ENCODE data around the gene SGSH.
A peak's percentile ranks its signal among the peaks of the same experiment; 100 is the strongest.

Gene SGSH

DNA sequence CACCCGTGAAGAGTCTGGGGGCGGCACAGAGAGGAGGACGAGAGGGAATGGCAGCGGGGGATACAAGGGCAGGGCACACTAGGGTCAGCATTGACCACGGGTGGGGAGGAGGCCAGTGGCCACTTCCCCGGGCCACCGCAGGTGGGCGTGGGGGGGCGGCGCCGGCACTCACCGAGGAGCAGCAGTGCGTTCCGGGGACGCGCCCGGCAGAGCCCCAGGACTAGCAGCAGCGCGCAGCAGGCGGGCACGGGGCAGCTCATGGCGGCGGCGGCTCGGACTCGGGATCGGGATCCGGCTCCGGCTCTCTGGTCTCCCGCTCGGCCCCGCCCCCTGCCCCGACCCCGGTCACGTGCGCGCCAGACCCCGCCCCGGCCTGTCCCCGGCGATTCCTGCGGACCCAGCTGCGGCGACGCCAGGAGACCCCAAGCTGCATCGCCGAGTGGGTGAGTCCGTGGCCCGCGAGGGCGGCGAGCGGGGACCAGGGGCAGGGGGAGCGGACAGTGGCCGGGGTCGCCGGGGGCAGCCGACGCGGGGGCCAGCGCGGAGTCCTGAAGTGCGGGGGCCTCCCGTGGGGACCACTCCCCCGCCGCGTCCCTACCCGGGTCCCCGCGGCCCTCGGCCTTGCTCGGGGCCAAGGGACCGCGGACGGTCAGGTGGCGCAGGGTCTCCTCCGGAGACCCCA lies at the start of gene SGSH, which contains the start of gene SLC26A11:
Gene SGSH (minus strand): TSS at position 280 of the 682 bp plus-strand sequence. CDS start 20 bp downstream, at position 260.
Gene SLC26A11 (plus strand): TSS at position 374 of the 682 bp plus-strand sequence. CDS start 1,134 bp downstream, outside the sequence.
- H3K9me3 ChIP-seq (ENCODE audit: control insufficient read depth in 2 of 2, low read length in 2 of 2): no peaks in the 10 kb centered on the region
- peak within 1 kb of the TSS; percentile 65 to 84 for H3K9ac ChIP-seq (ENCODE audit: low read length in 2 of 2)
- H3K36me3 ChIP-seq (ENCODE audit: control insufficient read depth in 2 of 2, insufficient read depth in 2 of 2, low read length in 2 of 2): peaks cover 3 to 14% of the 10 kb centered on the region in 2 donors
- no peaks in the 10 kb centered on the region for H3K27me3 ChIP-seq (ENCODE audit: control insufficient read depth in 1 of 2, insufficient read depth in 2 of 2, low read length in 2 of 2)
- H3K4me1 ChIP-seq (ENCODE audit: control insufficient read depth, insufficient read depth, low read length): peaks cover 27% of the 10 kb centered on the region
- H3K27ac ChIP-seq (ENCODE audit: low read length): peak within 1 kb of the TSS; percentile 77
- peak within 1 kb of the TSS; percentile 48 to 93 for H3K4me3 ChIP-seq (ENCODE audit: low read length in 2 of 2)

DNA sequence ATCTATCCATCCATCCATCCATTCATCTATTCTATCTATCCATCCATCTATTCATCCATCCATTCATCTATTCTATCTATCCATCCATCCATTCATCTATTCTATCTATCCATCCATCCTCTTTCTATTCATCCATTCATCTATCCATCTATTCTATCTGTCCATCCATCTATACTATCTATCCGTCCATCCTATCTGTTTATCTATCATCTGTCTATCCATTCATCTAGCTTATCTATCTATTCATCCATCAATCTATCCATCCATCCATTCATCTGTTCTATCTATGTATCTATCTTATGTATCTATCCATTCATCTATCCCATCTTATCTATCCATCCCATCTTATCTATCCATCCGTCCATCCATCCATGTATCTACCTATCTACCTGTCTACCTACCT lies 49.3 kb upstream of the SGSH start:
- peaks cover 1% of the 10 kb centered on the region for H3K4me1 ChIP-seq (ENCODE audit: control insufficient read depth, insufficient read depth, low read length)
- H3K36me3 ChIP-seq (ENCODE audit: control insufficient read depth in 2 of 2, insufficient read depth in 2 of 2, low read length in 2 of 2): peaks cover 21 to 22% of the 10 kb centered on the region in 2 donors
- H3K27ac ChIP-seq (ENCODE audit: low read length): no peak overlapping the region
- H3K9me3 ChIP-seq (ENCODE audit: control insufficient read depth in 2 of 2, low read length in 2 of 2): no peaks in the 10 kb centered on the region
- H3K4me3 ChIP-seq (ENCODE audit: low read length in 2 of 2): no peak overlapping the region
- H3K9ac ChIP-seq (ENCODE audit: low read length in 2 of 2): no peak overlapping the region
- no peaks in the 10 kb centered on the region for H3K27me3 ChIP-seq (ENCODE audit: control insufficient read depth in 1 of 2, insufficient read depth in 2 of 2, low read length in 2 of 2)

DNA sequence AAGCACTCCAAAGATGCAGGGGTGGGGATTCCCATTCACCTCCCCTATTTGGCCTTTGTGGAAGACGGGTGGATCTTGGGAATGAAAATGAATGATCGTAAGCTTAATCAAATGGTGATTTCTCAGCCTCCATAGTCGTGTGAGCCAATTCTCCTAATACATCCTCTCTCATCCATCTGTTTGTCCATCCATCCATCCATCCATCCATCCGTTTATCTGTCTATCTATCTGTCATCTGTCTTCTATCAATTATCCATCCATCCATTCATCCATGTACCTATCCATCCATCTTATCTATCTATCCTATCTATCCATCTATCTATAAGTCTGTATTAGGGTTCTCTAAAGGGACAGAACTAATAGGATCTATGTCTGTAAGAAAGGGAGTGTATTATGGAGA lies 48.3 kb upstream of the SGSH start:
- no peak overlapping the region for H3K9ac ChIP-seq (ENCODE audit: low read length in 2 of 2)
- H3K27ac ChIP-seq (ENCODE audit: low read length): no peak overlapping the region
- no peaks in the 10 kb centered on the region for H3K27me3 ChIP-seq (ENCODE audit: control insufficient read depth in 1 of 2, insufficient read depth in 2 of 2, low read length in 2 of 2)
- H3K4me1 ChIP-seq (ENCODE audit: control insufficient read depth, insufficient read depth, low read length): peaks cover 10% of the 10 kb centered on the region
- H3K36me3 ChIP-seq (ENCODE audit: control insufficient read depth in 2 of 2, insufficient read depth in 2 of 2, low read length in 2 of 2): peaks cover 18 to 22% of the 10 kb centered on the region in 2 donors
- H3K9me3 ChIP-seq (ENCODE audit: control insufficient read depth in 2 of 2, low read length in 2 of 2): no peaks in the 10 kb centered on the region
- H3K4me3 ChIP-seq (ENCODE audit: low read length in 2 of 2): no peak overlapping the region

DNA sequence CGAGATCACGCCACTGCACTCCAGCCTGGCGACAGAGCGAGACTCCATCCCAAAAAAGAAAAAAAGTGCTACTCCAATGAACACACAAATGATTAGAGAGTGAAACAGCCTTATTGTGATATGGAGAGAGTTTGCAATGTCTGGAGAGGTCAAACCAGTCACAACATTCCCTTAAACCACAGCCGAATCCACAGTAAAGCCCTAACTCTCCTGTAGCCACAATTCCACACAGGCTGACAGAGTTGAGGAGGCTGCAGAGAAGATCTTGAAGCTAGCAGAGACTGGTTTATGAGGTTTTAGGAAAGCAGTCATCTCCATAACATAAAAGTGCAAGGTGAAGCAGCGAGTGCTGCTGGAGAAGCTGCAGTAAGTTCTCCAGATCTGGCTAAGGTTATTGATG lies 47.3 kb upstream of the SGSH start:
- Histone ChIP-seq H3K4me3 (ENCODE audit: low read length in 2 of 2) (no peak overlapping the region), H3K4me1 (ENCODE audit: control insufficient read depth, insufficient read depth, low read length) (peaks cover 20% of the 10 kb centered on the region)

DNA sequence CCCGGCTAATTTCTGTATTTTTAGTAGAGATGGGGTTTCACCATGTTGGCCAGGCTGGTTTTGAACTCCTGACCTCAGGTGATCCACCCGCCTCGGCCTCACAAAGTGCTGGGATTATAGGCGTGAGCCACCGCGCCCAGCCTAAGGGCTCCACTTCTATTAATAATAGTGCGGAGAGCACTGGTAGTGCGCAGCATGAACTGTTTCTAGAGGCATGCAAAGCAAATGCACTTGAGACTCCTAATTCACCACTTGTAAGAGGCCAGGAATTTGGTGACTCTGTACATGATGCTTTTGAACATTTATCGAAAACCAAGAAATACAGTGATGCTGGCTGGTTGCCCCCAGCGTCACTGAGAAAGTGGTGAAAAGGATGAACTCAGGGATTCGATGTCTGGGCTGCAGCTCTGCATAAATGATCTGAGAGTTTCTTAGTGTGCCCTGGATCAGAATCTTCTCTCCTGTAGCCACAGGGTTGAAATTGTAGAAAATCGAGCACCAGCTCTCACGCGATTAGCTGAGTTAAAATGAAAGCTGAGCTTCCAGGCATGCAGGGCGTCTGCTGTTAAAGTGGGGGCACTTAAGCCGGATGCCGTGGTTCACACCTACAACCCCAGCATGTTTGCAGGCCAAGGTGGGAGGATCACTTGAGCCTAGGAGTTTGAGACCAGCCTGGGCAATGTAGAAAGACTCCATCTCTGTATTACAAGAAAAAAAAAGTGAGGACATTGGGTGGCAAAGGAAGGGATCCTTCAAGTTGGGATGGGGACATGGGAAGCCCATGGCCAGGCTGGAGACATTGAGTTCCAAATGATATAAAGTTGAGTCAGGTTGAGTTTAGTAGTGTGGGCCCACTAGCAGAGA lies 45.3 kb upstream of the SGSH start:
- H3K9ac ChIP-seq (ENCODE audit: low read length in 2 of 2): no peak overlapping the region
- no peak overlapping the region for H3K4me3 ChIP-seq (ENCODE audit: low read length in 2 of 2)
- H3K4me1 ChIP-seq (ENCODE audit: control insufficient read depth, insufficient read depth, low read length): peaks cover 30% of the 10 kb centered on the region
- H3K27me3 ChIP-seq (ENCODE audit: control insufficient read depth in 1 of 2, insufficient read depth in 2 of 2, low read length in 2 of 2): no peaks in the 10 kb centered on the region
- peaks cover 18 to 22% of the 10 kb centered on the region in 2 donors for H3K36me3 ChIP-seq (ENCODE audit: control insufficient read depth in 2 of 2, insufficient read depth in 2 of 2, low read length in 2 of 2)
- no peak overlapping the region for H3K27ac ChIP-seq (ENCODE audit: low read length)
- no peaks in the 10 kb centered on the region for H3K9me3 ChIP-seq (ENCODE audit: control insufficient read depth in 2 of 2, low read length in 2 of 2)

More for the DNA sequence above, 47.3 kb upstream of the SGSH start:
- Histone ChIP-seq H3K9me3 (ENCODE audit: control insufficient read depth in 2 of 2, low read length in 2 of 2) (no peaks in the 10 kb centered on the region), H3K27me3 (ENCODE audit: control insufficient read depth in 1 of 2, insufficient read depth in 2 of 2, low read length in 2 of 2) (no peaks in the 10 kb centered on the region), H3K36me3 (ENCODE audit: control insufficient read depth in 2 of 2, insufficient read depth in 2 of 2, low read length in 2 of 2) (peaks cover 18 to 22% of the 10 kb centered on the region in 2 donors), H3K27ac (ENCODE audit: low read length) (no peak overlapping the region), H3K9ac (ENCODE audit: low read length in 2 of 2) (no peak overlapping the region)

DNA sequence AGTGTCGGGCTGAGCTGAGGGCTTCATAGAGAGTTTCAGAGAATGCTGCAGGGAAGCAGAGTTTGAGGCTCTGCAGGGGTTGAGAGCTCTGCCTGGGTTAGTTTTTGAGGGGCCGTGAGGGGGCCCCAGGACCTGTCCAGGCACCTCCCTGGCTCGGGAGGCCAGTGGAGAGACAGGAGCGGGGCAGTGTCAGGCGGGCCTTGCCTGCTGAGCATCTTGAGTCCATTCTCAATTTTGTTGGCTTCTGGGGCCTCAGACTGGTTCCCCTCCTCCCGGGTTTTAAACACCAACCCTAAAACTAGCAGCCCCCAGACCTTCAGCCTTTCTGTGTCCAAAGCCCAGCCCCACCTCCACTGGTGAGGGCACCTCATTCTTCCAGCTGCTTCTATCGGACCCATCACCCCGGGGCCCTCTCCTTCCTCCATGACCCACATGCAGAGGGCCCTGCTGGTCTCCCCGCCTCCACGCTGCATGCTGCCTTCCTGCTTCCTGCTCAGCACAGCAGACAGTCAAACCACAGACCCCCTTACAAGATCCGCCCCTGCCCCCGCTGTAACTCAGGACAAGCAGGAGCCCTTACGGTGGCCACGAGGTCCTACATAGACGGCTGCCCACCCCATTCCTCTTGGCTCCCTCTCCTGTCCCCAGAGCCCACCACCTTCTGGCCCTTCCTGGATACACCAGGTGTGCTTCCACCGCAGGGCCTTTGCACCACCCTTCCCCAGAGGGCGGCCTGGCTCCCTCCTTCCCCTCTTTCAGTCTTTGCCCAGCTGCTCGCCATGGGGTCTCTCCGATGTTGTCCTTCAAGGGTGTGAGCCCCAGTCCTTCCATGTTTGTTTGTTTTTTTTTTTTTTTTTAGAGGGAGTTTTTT lies 44.3 kb upstream of the SGSH start:
- H3K27ac ChIP-seq (ENCODE audit: low read length): peak overlapping the region; percentile 46
- H3K9ac ChIP-seq (ENCODE audit: low read length in 2 of 2): no peak overlapping the region
- H3K4me1 ChIP-seq (ENCODE audit: control insufficient read depth, insufficient read depth, low read length): peaks cover 37% of the 10 kb centered on the region
- H3K4me3 ChIP-seq (ENCODE audit: low read length in 2 of 2): peak overlapping the region in 1 of 2 donors; percentile 71
- H3K9me3 ChIP-seq (ENCODE audit: control insufficient read depth in 2 of 2, low read length in 2 of 2): no peaks in the 10 kb centered on the region
- H3K36me3 ChIP-seq (ENCODE audit: control insufficient read depth in 2 of 2, insufficient read depth in 2 of 2, low read length in 2 of 2): peaks cover 11 to 17% of the 10 kb centered on the region in 2 donors
- H3K27me3 ChIP-seq (ENCODE audit: control insufficient read depth in 1 of 2, insufficient read depth in 2 of 2, low read length in 2 of 2): no peaks in the 10 kb centered on the region

DNA sequence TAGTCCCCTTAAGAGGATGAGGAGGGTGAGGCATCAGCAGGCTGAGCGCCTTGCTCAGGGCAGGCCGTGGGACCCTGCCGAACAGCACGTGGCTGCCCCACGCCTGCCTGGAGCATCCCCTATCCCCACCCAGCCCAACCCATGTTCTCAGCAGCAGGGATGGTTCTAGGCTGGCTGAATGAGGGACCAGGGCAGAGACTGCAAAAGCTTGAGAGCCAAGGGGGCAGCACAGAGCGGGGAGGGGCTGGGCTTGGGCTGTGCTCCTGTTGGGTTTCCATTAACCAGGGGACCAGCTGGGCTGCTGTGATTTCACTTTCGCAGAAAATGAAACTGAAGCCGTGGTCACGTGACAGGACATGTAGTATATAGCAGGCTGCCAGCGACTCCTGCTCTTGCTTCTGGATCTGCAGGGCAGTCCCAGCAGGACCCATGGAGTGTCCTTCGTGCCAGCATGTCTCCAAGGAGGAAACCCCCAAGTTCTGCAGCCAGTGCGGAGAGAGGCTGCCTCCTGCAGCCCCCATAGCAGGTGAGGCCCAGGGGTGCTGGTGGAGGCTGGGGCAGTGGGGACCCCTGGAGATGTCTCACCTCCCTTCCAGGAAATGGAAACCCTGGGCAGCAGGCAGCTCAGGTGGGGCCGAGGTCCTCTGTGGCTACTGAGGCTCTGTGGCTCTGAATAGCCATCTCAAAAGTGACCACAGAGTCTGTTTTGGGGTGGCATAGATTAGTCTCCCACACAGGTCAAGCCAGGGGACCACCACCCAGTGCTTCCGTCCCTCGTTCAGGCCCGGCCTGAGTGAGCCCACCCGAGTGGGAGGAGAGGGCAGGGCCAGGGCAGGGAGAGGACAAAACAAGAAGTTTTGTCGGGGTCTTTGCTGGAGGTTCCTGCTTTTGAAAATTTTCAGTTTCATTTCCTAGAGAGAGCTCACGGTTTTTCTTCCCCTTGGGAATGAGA lies 43.4 kb upstream of the SGSH start:
- no peaks in the 10 kb centered on the region for H3K27me3 ChIP-seq (ENCODE audit: control insufficient read depth in 1 of 2, insufficient read depth in 2 of 2, low read length in 2 of 2)
- peaks cover 3 to 9% of the 10 kb centered on the region in 2 donors for H3K36me3 ChIP-seq (ENCODE audit: control insufficient read depth in 2 of 2, insufficient read depth in 2 of 2, low read length in 2 of 2)
- H3K4me3 ChIP-seq (ENCODE audit: low read length in 2 of 2): peak overlapping the region; percentile 71 to 80
- H3K27ac ChIP-seq (ENCODE audit: low read length): peak overlapping the region; percentile 82
- H3K9me3 ChIP-seq (ENCODE audit: control insufficient read depth in 2 of 2, low read length in 2 of 2): no peaks in the 10 kb centered on the region
- peaks cover 37% of the 10 kb centered on the region for H3K4me1 ChIP-seq (ENCODE audit: control insufficient read depth, insufficient read depth, low read length)
- peak overlapping the region; percentile 47 to 51 for H3K9ac ChIP-seq (ENCODE audit: low read length in 2 of 2)

DNA sequence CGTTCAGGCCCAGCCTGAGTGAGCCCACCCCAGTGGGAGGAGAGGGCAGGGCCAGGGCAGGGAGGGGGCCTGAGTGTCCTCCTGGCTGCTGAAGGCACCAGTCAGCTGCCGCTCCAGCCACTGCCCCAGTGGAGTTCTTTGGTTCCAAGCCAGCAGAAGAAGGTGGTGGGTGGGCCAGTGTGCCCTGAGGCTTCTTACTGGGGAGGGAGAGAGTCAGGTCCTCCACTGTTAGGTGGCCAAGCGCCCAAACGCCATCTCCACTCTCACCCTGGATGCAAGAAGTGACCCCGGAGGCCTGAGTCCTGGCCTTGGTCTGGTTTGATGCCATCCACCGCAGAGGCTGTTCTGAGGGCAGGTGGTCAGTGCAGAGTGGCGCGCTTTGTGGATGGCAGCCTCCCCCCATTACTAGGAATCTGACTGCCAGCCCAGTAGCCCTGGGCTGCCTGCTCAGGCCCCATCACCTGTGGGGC lies 42.7 kb upstream of the SGSH start:
- Histone ChIP-seq H3K9me3 (ENCODE audit: control insufficient read depth in 2 of 2, low read length in 2 of 2) (no peaks in the 10 kb centered on the region), H3K4me1 (ENCODE audit: control insufficient read depth, insufficient read depth, low read length) (peaks cover 37% of the 10 kb centered on the region), H3K36me3 (ENCODE audit: control insufficient read depth in 2 of 2, insufficient read depth in 2 of 2, low read length in 2 of 2) (peaks cover 3 to 9% of the 10 kb centered on the region in 2 donors), H3K27me3 (ENCODE audit: control insufficient read depth in 1 of 2, insufficient read depth in 2 of 2, low read length in 2 of 2) (no peaks in the 10 kb centered on the region), H3K4me3 (ENCODE audit: low read length in 2 of 2) (peak overlapping the region; percentile 71 to 80), H3K9ac (ENCODE audit: low read length in 2 of 2) (peak overlapping the region in 1 of 2 donors; percentile 51), H3K27ac (ENCODE audit: low read length) (peak overlapping the region; percentile 82)

DNA sequence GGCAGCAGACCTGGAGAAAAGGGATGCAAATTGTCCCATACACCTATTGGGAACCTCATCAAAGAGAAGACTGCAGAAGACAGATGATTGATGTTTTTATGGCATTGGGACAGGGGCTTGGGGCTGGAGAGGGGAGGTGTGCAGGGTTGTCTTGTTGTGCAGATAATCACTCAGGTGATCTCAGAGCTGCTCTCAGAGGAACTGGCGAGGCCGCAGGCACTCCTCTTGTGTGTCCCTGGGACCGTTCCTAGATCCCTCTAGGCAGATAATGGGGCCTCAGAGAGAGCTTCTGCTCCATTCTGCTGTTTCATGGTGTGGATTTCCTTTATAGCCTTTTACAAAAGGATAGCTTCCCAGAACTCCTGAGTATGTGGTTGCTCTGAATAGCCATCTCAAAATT lies 42.2 kb upstream of the SGSH start:
- Histone ChIP-seq H3K4me1 (ENCODE audit: control insufficient read depth, insufficient read depth, low read length) (peaks cover 37% of the 10 kb centered on the region), H3K9ac (ENCODE audit: low read length in 2 of 2) (peak overlapping the region in 1 of 2 donors; percentile 51), H3K4me3 (ENCODE audit: low read length in 2 of 2) (peak overlapping the region; percentile 86 to 90)

More for the DNA sequence above, 42.2 kb upstream of the SGSH start:
- H3K27ac ChIP-seq (ENCODE audit: low read length): peak overlapping the region; percentile 82
- no peaks in the 10 kb centered on the region for H3K27me3 ChIP-seq (ENCODE audit: control insufficient read depth in 1 of 2, insufficient read depth in 2 of 2, low read length in 2 of 2)
- H3K36me3 ChIP-seq (ENCODE audit: control insufficient read depth in 2 of 2, insufficient read depth in 2 of 2, low read length in 2 of 2): peaks cover 3 to 7% of the 10 kb centered on the region in 2 donors
- no peaks in the 10 kb centered on the region for H3K9me3 ChIP-seq (ENCODE audit: control insufficient read depth in 2 of 2, low read length in 2 of 2)

Measured in stomach smooth muscle (tissue), 2 donors.